HepG2 (cell line): ENCODE data around the gene BSG. TPM values are rescaled to one million over a fixed set of nuclear protein-coding genes. Genes with fewer than 3 reads are reported as not detected.
A peak's percentile ranks its signal among the peaks of the same experiment; 100 is the strongest.

Experiments
- CCAR2 ChIP-seq: fragments of 200-400 bp; formaldehyde crosslinking; optimal IDR thresholded peaks from 2 replicates; pipeline ENCODE3; 2018; ENCODE audit warnings: low read depth, mild to moderate bottlenecking, low read length, moderate library complexity
- CREB3 ChIP-seq: sonication (generic); formaldehyde crosslinking; IDR thresholded peaks from 2 replicates; pipeline ENCODE4 v1.5.0; 2020; ENCODE audit warnings: missing genetic modification reagents
- ELK4 ChIP-seq: sonication (generic); formaldehyde crosslinking; IDR thresholded peaks from 2 replicates; pipeline ENCODE4 v1.9.0; 2021; ENCODE audit warnings: missing genetic modification reagents, borderline replicate concordance
- FOXK2 ChIP-seq: fragments of 450-650 bp; IDR thresholded peaks from 2 replicates; pipeline ENCODE4 v1.6.1; 2016
- JARID2 ChIP-seq: sonication (generic); formaldehyde crosslinking; IDR thresholded peaks from 2 replicates; pipeline ENCODE4 v1.8.1; 2023; ENCODE audit warnings: missing genetic modification reagents, inconsistent platforms; ENCODE audit not compliant: insufficient replicate concordance
- KMT2B ChIP-seq: IDR thresholded peaks from 2 replicates; pipeline ENCODE4 v1.6.1; 2016; ENCODE audit warnings: missing genetic modification reagents, missing compliant biosample characterization
- NCOA1 ChIP-seq: sonication (generic); formaldehyde crosslinking; IDR thresholded peaks from 2 replicates; pipeline ENCODE4 v1.9.0; 2021; ENCODE audit warnings: missing genetic modification reagents
- PREB ChIP-seq: sonication (generic); formaldehyde crosslinking; IDR thresholded peaks from 2 replicates; pipeline ENCODE4 v1.4.0; 2020; ENCODE audit warnings: missing genetic modification reagents
- REL ChIP-seq: sonication (generic); formaldehyde crosslinking; conservative IDR thresholded peaks from 2 replicates; pipeline ENCODE4 v1.8.0; 2022; ENCODE audit warnings: mild to moderate bottlenecking, missing genetic modification reagents, moderate library complexity
- TFAP4 ChIP-seq: sonication (generic); IDR thresholded peaks from 2 replicates; pipeline ENCODE4 v1.6.1; 2016; ENCODE audit warnings: low read depth, borderline replicate concordance
- ZMYM4 ChIP-seq: sonication (generic); formaldehyde crosslinking; IDR thresholded peaks from 2 replicates; pipeline ENCODE4 v1.8.1; 2023; ENCODE audit warnings: mild to moderate bottlenecking, missing genetic modification reagents
- ZNF503 ChIP-seq: sonication (generic); formaldehyde crosslinking; IDR thresholded peaks from 2 replicates; pipeline ENCODE4 v1.4.0; 2020; ENCODE audit warnings: missing genetic modification reagents
- ZNF543 ChIP-seq: sonication (generic); formaldehyde crosslinking; IDR thresholded peaks from 2 replicates; pipeline ENCODE4 v1.4.0; 2020; ENCODE audit warnings: mild to moderate bottlenecking, missing genetic modification reagents
- ZNF616 ChIP-seq: sonication (generic); formaldehyde crosslinking; IDR thresholded peaks from 2 replicates; pipeline ENCODE4 v1.5.0; 2020; ENCODE audit warnings: low read depth, mild to moderate bottlenecking, missing genetic modification reagents
- ZNF652 ChIP-seq: IDR thresholded peaks from 2 replicates; pipeline ENCODE4 v1.6.1; 2016; ENCODE audit warnings: low read depth, borderline replicate concordance
- ZNF740 ChIP-seq: sonication (generic); formaldehyde crosslinking; IDR thresholded peaks from 2 replicates; pipeline ENCODE4 v1.4.0; 2020; ENCODE audit warnings: missing genetic modification reagents
- ZZZ3 ChIP-seq: sonication (generic); formaldehyde crosslinking; IDR thresholded peaks from 2 replicates; pipeline ENCODE4 v1.4.0; 2020; ENCODE audit warnings: missing genetic modification reagents, mild to moderate bottlenecking, borderline replicate concordance
- polyA plus RNA-seq, 8 experiments: library from polyadenylated mRNA; depleted of rRNA in 3 of 8; stranded (reverse) in 7 of 8; unstranded in 1 of 8; fragments of >200 nt; fragmentation: Illumina TruSeq in 4 of 8; extraction: Trizol in 4 of 8; gene quantifications; 2 replicates each; pipeline versions ENCODE4 v1.2.1 to v1.2.3, GENCODE V29; 2011 to 2016; ENCODE audit warnings: low read depth in 4 of 8, missing spikeins in 1 of 8, mixed read lengths in 1 of 8; ENCODE audit not compliant: insufficient read depth in 1 of 8
- total RNA-seq, 5 experiments: library from RNA; depleted of rRNA; stranded (reverse); fragments of >200 nt; fragmentation: Illumina TruSeq; extraction: Trizol; gene quantifications; 2 replicates each; pipeline ENCODE4 v1.2.3, GENCODE V29; 2016; ENCODE audit warnings: low read depth in 1 of 5
- TF ChIP-seq, protein P1 (sequence below): sonication (generic); formaldehyde crosslinking; IDR thresholded peaks from 2 replicates; pipeline ENCODE4 v1.5.0; 2020; ENCODE audit warnings: mild to moderate bottlenecking, missing genetic modification reagents
- TF ChIP-seq, protein P2 (sequence below): sonication (generic); formaldehyde crosslinking; IDR thresholded peaks from 2 replicates; pipeline ENCODE4 v1.5.0; 2020; ENCODE audit warnings: missing genetic modification reagents

BSG gene
- total and polyA plus RNA-seq, 2 of the 13 experiments (the other 11 are each of a cell fraction or from before 2014, with no cell fraction given) = 309 to 754 TPM

- TF ChIP-seq, protein P1, sequence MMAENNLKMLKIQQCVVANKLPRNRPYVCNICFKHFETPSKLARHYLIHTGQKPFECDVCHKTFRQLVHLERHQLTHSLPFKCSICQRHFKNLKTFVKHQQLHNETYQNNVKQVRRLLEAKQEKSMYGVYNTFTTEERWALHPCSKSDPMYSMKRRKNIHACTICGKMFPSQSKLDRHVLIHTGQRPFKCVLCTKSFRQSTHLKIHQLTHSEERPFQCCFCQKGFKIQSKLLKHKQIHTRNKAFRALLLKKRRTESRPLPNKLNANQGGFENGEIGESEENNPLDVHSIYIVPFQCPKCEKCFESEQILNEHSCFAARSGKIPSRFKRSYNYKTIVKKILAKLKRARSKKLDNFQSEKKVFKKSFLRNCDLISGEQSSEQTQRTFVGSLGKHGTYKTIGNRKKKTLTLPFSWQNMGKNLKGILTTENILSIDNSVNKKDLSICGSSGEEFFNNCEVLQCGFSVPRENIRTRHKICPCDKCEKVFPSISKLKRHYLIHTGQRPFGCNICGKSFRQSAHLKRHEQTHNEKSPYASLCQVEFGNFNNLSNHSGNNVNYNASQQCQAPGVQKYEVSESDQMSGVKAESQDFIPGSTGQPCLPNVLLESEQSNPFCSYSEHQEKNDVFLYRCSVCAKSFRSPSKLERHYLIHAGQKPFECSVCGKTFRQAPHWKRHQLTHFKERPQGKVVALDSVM (CRISPR knock-in tag) = no peak
- TF ChIP-seq ELK4 (no peak), TFAP4 (peak; percentile 77; the same call in 1 of the 2 replicates), ZZZ3 (CRISPR knock-in tag) (no peak), JARID2 (CRISPR knock-in tag) (no peak), PREB (CRISPR knock-in tag) (0 out of 2 replicates have a peak, but pooled peaks have one; percentile 58), ZNF652 (CRISPR knock-in tag) (0 out of 2 replicates have a peak, but pooled peaks have one; percentile 26), ZNF616 (CRISPR knock-in tag) (no peak), CREB3 (CRISPR knock-in tag) (no peak), REL (peak; percentile 61; the same call in 1 of the 2 replicates), NCOA1 (CRISPR knock-in tag) (peak; percentile 16; the same call in 1 of the 2 replicates), ZNF503 (CRISPR knock-in tag) (peak; percentile 42; the same call in 1 of the 2 replicates), CCAR2 (no peak), KMT2B (CRISPR knock-in tag) (no peak), ZMYM4 (no peak; the same call in 1 of the 2 replicates), ZNF543 (CRISPR knock-in tag) (no peak), ZNF740 (CRISPR knock-in tag) (peak; percentile 50; the same call in 1 of the 2 replicates), FOXK2 (no peak)
- TF ChIP-seq, protein P2, sequence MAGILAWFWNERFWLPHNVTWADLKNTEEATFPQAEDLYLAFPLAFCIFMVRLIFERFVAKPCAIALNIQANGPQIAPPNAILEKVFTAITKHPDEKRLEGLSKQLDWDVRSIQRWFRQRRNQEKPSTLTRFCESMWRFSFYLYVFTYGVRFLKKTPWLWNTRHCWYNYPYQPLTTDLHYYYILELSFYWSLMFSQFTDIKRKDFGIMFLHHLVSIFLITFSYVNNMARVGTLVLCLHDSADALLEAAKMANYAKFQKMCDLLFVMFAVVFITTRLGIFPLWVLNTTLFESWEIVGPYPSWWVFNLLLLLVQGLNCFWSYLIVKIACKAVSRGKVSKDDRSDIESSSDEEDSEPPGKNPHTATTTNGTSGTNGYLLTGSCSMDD = 0 out of 2 replicates have a peak, but pooled peaks have one; percentile 44
Measured at GRCh38 chr19:584240-585001, 12.0 kb downstream of the BSG start (continued).
